Central memory CD8-positive, alpha-beta T cell (primary cell): ENCODE data around the gene HCFC1R1.
A peak's percentile ranks its signal among the peaks of the same experiment; 100 is the strongest.
"Not testable (repeated sequence)": the region's sequence is repeated elsewhere in the genome, so short reads cannot be mapped to it uniquely, and the experiment has no call there.

Experiments used
- ATAC-seq: fragments of 150-1000 bp; cut with Tn5 transposase; replicated peaks from 2 replicates; pipeline ENCODE4 v1.10.0; 2022; ENCODE audit warnings: mild to moderate bottlenecking, moderate FRiP score, moderate number of reproducible peaks; ENCODE audit not compliant: poor library complexity, severe bottlenecking; ENCODE audit errors: extremely low read depth
- DNase-seq, 2 donors: peaks; one replicate each; pipeline ENCODE4 v3.0.0; 2021; ENCODE audit warnings: low spot score in 2 of 2
- H3K27ac Mint-ChIP-seq: one replicate; pipeline ENCODE4 v1.8.0; 2022; ENCODE audit warnings: low read depth, mild to moderate bottlenecking, moderate library complexity, mixed read lengths
- H3K27me3 Mint-ChIP-seq: one replicate; pipeline ENCODE4 v1.8.0; 2022; ENCODE audit warnings: mixed read lengths
- H3K36me3 Mint-ChIP-seq: one replicate; pipeline ENCODE4 v1.8.0; 2022; ENCODE audit warnings: mild to moderate bottlenecking, moderate library complexity, mixed read lengths; ENCODE audit not compliant: insufficient read depth
- H3K4me1 Mint-ChIP-seq: one replicate; pipeline ENCODE4 v1.8.0; 2022; ENCODE audit warnings: mixed read lengths
- H3K4me3 Mint-ChIP-seq: one replicate; pipeline ENCODE4 v1.8.0; 2022; ENCODE audit warnings: mild to moderate bottlenecking, moderate library complexity, mixed read lengths
- H3K9me3 Mint-ChIP-seq: one replicate; pipeline ENCODE4 v1.8.0; 2022; ENCODE audit warnings: mixed read lengths

The HCFC1R1 gene

GRCh38 chr16:3063625-3064386 is 40.1 kb upstream of the HCFC1R1 start:
- H3K4me3 Mint-ChIP-seq = peak overlapping the region; percentile 98
- H3K9me3 Mint-ChIP-seq = no peaks in the 10 kb centered on the region

DNA sequence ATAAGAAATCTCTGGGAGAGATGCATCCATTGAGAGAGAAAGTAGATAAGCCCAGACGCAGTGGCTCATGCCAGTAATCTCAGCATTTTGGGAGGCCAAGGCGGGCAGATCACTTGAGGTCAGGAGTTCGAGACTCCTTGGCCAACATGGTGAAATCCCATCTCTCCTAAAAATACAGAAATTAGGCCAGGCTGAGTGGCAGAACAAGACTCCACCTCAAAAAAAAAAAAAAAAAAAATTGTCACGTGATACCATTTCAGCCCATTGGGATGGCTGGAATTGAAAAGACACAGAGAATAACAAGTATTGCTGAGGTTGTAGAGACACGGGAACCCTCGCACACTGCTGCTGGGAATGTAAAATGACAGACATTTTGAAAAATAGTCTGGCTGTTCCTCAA is 38.8 kb upstream of the HCFC1R1 start:
- peaks cover 23% of the 10 kb centered on the region for H3K36me3 Mint-ChIP-seq
- no peaks in the 10 kb centered on the region for H3K9me3 Mint-ChIP-seq
- H3K4me1 Mint-ChIP-seq = peaks cover 41% of the 10 kb centered on the region
- H3K27ac Mint-ChIP-seq = peak overlapping the region; percentile 98
- H3K27me3 Mint-ChIP-seq = no peaks in the 10 kb centered on the region
- H3K4me3 Mint-ChIP-seq = no peak overlapping the region
- DNase-seq (no peak), ATAC-seq (no peak)

More at GRCh38 chr16:3063625-3064386, 40.1 kb upstream of the HCFC1R1 start:
- peaks cover 36% of the 10 kb centered on the region for H3K36me3 Mint-ChIP-seq
- H3K27me3 Mint-ChIP-seq = no peaks in the 10 kb centered on the region
- no peak for DNase-seq
- peak overlapping the region; percentile 98 for H3K27ac Mint-ChIP-seq
- peaks cover 51% of the 10 kb centered on the region for H3K4me1 Mint-ChIP-seq
- ATAC-seq = no peak

GRCh38 chr16:3060339-3061127 is 36.8 kb upstream of the HCFC1R1 start:
- Mint-ChIP-seq H3K27me3 (no peaks in the 10 kb centered on the region), H3K27ac (peak overlapping the region; percentile 82), H3K9me3 (no peaks in the 10 kb centered on the region), H3K36me3 (peaks cover 9% of the 10 kb centered on the region), H3K4me1 (peaks cover 41% of the 10 kb centered on the region), H3K4me3 (peak overlapping the region; percentile 88)
- ATAC-seq = no peak
- DNase-seq = no peak

GRCh38 chr16:3059723-3060242 is 36.0 kb upstream of the HCFC1R1 start:
- H3K9me3 Mint-ChIP-seq = no peaks in the 10 kb centered on the region
- H3K4me1 Mint-ChIP-seq = peaks cover 43% of the 10 kb centered on the region

GRCh38 chr16:3059041-3059722 is 35.4 kb upstream of the HCFC1R1 start:
- Mint-ChIP-seq H3K4me3 (peak overlapping the region; percentile 88), H3K27ac (peak overlapping the region; percentile 82), H3K27me3 (no peaks in the 10 kb centered on the region), H3K4me1 (peaks cover 42% of the 10 kb centered on the region), H3K36me3 (peaks cover 8% of the 10 kb centered on the region), H3K9me3 (no peaks in the 10 kb centered on the region)
- DNase-seq = peak; percentile 81 to 84
- peak; percentile 84 for ATAC-seq

More at GRCh38 chr16:3059723-3060242, 36.0 kb upstream of the HCFC1R1 start:
- DNase-seq (no peak), ATAC-seq (no peak)
- H3K36me3 Mint-ChIP-seq = peaks cover 10% of the 10 kb centered on the region
- H3K27ac Mint-ChIP-seq = peak overlapping the region; percentile 82
- H3K4me3 Mint-ChIP-seq = peak overlapping the region; percentile 88
- no peaks in the 10 kb centered on the region for H3K27me3 Mint-ChIP-seq

DNA sequence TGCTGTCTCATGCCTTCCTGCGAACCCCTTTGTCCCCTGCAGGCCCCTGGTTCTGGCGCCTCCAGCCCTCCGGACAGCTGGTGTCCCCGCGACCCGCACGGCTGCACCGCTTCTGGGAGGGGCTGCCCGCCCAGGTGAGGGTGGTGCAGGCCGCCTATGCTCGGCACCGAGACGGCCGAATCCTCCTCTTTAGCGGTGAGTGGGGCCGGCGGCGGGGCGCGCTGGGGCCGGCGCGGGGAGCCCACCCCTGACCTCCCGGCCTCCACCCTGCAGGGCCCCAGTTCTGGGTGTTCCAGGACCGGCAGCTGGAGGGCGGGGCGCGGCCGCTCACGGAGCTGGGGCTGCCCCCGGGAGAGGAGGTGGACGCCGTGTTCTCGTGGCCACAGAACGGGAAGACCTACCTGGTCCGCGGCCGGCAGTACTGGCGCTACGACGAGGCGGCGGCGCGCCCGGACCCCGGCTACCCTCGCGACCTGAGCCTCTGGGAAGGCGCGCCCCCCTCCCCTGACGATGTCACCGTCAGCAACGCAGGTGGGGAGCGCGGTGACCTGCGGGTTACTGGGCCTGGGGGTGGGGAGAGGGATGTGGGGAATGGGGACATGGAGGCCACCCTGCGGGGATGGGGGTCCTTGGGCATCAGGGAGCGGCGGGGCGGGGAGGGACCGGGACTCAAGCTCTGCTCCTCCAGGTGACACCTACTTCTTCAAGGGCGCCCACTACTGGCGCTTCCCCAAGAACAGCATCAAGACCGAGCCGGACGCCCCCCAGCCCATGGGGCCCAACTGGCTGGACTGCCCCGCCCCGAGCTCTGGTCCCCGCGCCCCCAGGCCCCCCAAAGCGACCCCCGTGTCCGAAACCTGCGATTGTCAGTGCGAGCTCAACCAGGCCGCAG is 34.6 kb upstream of the HCFC1R1 start:
- Mint-ChIP-seq H3K4me1 (peaks cover 44% of the 10 kb centered on the region), H3K27me3 (no peaks in the 10 kb centered on the region), H3K9me3 (no peaks in the 10 kb centered on the region), H3K27ac (peak overlapping the region; percentile 83), H3K4me3 (peak overlapping the region; percentile 88), H3K36me3 (peaks cover 8% of the 10 kb centered on the region)
- DNase-seq = no peak
- ATAC-seq = peak; percentile 50

DNA sequence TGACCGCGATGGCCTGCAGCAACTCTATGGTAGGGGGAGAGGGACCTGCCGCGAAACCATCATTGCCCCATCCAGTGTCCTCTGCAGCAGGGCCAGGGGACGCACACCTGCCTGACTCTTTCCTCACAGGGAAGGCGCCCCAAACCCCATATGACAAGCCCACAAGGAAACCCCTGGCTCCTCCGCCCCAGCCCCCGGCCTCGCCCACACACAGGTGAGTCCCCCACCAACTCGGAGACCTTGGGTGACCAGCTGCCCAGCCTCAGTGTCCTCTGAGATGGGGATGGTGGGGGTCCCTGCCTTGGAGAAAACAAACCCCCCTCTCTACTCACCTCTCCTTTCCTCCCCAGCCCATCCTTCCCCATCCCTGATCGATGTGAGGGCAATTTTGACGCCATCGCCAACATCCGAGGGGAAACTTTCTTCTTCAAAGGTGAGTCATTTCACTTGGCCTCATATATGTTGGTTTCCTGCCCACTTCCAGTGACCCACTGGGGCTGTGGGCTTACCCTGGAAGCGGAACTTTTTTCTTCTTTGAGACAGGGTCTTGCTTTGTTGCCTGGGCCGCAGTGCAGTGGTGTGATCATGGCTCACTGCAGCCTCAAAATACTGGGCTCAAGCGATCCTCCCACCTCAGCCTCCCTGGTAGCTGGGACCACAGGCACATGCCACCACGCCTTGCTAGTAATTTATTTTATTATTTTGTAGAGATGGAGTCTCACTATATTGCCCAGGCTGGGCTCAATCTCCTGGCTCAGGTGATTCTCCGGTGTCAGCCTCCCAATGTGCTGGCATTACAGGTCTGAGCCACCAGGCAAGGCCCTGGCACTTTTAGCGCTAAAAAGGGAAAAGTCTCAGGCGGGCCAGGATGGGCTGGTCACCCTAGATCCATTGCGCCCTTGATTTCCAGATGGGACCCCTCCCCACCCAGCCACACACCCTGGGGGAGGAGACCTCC is 33.7 kb upstream of the HCFC1R1 start:
- Mint-ChIP-seq H3K36me3 (peaks cover 8% of the 10 kb centered on the region), H3K27me3 (no peaks in the 10 kb centered on the region), H3K4me1 (peaks cover 39% of the 10 kb centered on the region), H3K4me3 (peak overlapping the region; percentile 88), H3K27ac (peak overlapping the region; percentile 83), H3K9me3 (no peaks in the 10 kb centered on the region)
- ATAC-seq (no peak), DNase-seq (no peak)

- Mint-ChIP-seq H3K4me1 (peaks cover 45% of the 10 kb centered on the region), H3K9me3 (no peaks in the 10 kb centered on the region), H3K36me3 (peaks cover 8% of the 10 kb centered on the region), H3K4me3 (peak overlapping the region; percentile 88), H3K27ac (peak overlapping the region; percentile 83), H3K27me3 (no peaks in the 10 kb centered on the region)
- DNase-seq (no peak), ATAC-seq (no peak)
Observed at GRCh38 chr16:3056336-3057180, 32.8 kb upstream of the HCFC1R1 start.

- H3K27ac Mint-ChIP-seq = peak overlapping the region; percentile 83
- ATAC-seq, H3K27me3 Mint-ChIP-seq, H3K36me3 Mint-ChIP-seq, DNase-seq, H3K9me3 Mint-ChIP-seq: not testable (repeated sequence)
- H3K4me1 Mint-ChIP-seq = peaks cover 52% of the 10 kb centered on the region
- peak overlapping the region; percentile 66 for H3K4me3 Mint-ChIP-seq
Observed at GRCh38 chr16:3055734-3056115, 32.0 kb upstream of the HCFC1R1 start.

DNA sequence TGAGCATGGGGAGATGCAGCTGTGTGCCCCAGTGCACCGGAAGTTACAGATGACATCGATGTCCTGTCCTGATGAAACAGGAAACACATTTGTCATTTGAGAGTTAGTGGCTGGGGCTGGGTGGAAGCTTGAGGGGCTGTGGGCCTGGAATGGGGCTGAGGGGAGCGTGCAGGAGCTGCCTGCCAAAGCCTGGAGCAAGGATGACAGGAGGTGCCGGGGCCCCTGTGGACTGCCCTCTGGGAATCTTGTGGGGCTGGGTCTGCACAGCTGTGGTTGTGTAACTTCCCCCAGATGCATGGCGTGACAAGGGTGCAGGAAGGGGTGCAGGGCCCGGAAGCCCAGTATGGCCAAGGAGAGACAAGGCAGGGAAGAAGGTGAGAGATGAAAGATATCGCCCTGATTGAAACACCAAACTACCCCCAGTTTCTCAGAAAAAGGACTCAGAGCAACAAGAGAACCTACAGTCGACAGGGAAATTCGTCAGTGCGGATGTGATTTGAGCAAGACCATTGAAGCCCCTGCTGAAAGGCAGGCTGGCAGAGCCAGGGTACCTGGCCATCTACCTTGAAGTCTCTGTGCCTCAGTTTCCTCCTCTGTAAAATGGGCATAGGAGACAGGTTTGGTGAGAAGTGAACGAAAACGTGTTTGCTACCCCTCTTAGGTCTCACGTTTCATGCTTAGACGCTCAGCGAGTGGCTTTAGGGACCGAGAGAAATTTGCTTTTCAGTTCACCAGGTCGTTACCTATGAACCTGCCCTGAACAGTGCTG is 31.4 kb upstream of the HCFC1R1 start:
- Mint-ChIP-seq H3K27ac (peak overlapping the region; percentile 83), H3K36me3 (peaks cover 8% of the 10 kb centered on the region), H3K4me1 (peaks cover 58% of the 10 kb centered on the region), H3K4me3 (peak overlapping the region; percentile 66), H3K9me3 (no peaks in the 10 kb centered on the region), H3K27me3 (no peaks in the 10 kb centered on the region)
- DNase-seq (no peak), ATAC-seq (no peak)
